Natural killer cell (primary cell): Measurements from ENCODE around the gene DNAJC18. TPM values are rescaled to one million over a fixed set of nuclear protein-coding genes. Genes with fewer than 3 reads are reported as not detected.

Experiments used
- ATAC-seq, 3 donors: fragments of 150-1000 bp in 2 of 3; fragments of 200-7000 bp in 1 of 3; cut with Tn5 transposase; 1 replicate in 1 of 3; 2 replicates in 2 of 3; pipeline ENCODE4 v1.10.0; 2021; ENCODE audit warnings: mild to moderate bottlenecking in 2 of 3, moderate library complexity in 2 of 3
- DNase-seq, 2 donors: peaks; one replicate each; pipeline versions ENCODE4 v3.0.0 to v3.0.0-alpha.2; 2013 to 2021; ENCODE audit warnings: mixed read lengths in 1 of 2
- H3K27ac ChIP-seq: one replicate; pipeline ENCODE4 v1.5.1; 2013; ENCODE audit warnings: mild to moderate bottlenecking, low read length
- H3K27me3 ChIP-seq: one replicate; pipeline ENCODE4 v1.6.1; 2013; ENCODE audit warnings: low read length; ENCODE audit not compliant: control insufficient read depth, insufficient read depth
- H3K36me3 ChIP-seq: one replicate; pipeline ENCODE4 v1.6.1; 2013; ENCODE audit warnings: low read length; ENCODE audit not compliant: control insufficient read depth, insufficient read depth
- H3K4me1 ChIP-seq: one replicate; pipeline ENCODE4 v1.6.1; 2013; ENCODE audit warnings: low read length; ENCODE audit not compliant: control insufficient read depth, insufficient read depth
- H3K4me3 ChIP-seq: one replicate; pipeline ENCODE4 v1.5.1; 2013; ENCODE audit warnings: low read length
- H3K9me3 ChIP-seq: one replicate; pipeline ENCODE4 v1.6.1; 2013; ENCODE audit warnings: low read length; ENCODE audit not compliant: control insufficient read depth, insufficient read depth
- H3K27ac Mint-ChIP-seq, 2 donors: one replicate each; pipeline ENCODE4 v1.8.0; 2022; ENCODE audit warnings: mild to moderate bottlenecking in 2 of 2, mixed read lengths in 2 of 2, moderate library complexity in 1 of 2
- H3K27me3 Mint-ChIP-seq, 2 donors: one replicate each; pipeline ENCODE4 v1.8.0; 2022; ENCODE audit warnings: low read depth in 2 of 2, mixed read lengths in 2 of 2
- H3K36me3 Mint-ChIP-seq: one replicate; pipeline ENCODE4 v1.8.0; 2022; ENCODE audit warnings: mixed read lengths
- H3K4me1 Mint-ChIP-seq, 2 donors: one replicate each; pipeline ENCODE4 v1.8.0; 2022; ENCODE audit warnings: mixed read lengths in 2 of 2
- H3K4me3 Mint-ChIP-seq: one replicate; pipeline ENCODE4 v1.8.0; 2022; ENCODE audit warnings: mild to moderate bottlenecking, moderate library complexity, mixed read lengths
- H3K9me3 Mint-ChIP-seq, 2 donors: one replicate each; pipeline ENCODE4 v1.8.0; 2022; ENCODE audit warnings: mixed read lengths in 2 of 2
- CTCF ChIP-seq: fragments of 200-600 bp; IDR thresholded peaks from one replicate; pipeline ENCODE4 v1.8.0; 2022; ENCODE audit warnings: antibody characterized with exemption
- WGBS: methylation state at CpG from one replicate; pipeline ENCODE4 v1.1.7; 2013; ENCODE audit warnings: missing lambda C conversion rate; ENCODE audit not compliant: insufficient coverage; 5-methylcytosine and 5-hydroxymethylcytosine counted together
- intact Hi-C: fragments of 100-400 bp; cut with micrococcal nuclease; formaldehyde crosslinking; loops from one replicate; pipeline ENCODE4 v1.14.2; 2022
- total RNA-seq, 4 donors: library from RNA; stranded (reverse); fragments of 120-200 nt in 1 of 4; gene quantifications; one replicate each; pipeline versions ENCODE4 v1.2.3 to v1.2.4, GENCODE V29; 2013 to 2022

The DNAJC18 gene
- total RNA-seq, 3 donors from 2014 or later (not counting 1 experiment from before 2014, with no cell fraction given) = 2.9 to 4.9 (median 3.6) TPM

GRCh38 chr5:139456776-139457175, 17.5 kb upstream of the DNAJC18 start:
- no peak overlapping the region for H3K4me3 Mint-ChIP-seq
- H3K27me3 ChIP-seq = no peaks in the 10 kb centered on the region
- DNase-seq = no peak
- no peaks in the 10 kb centered on the region for H3K36me3 Mint-ChIP-seq
- intact Hi-C loops = loop anchor here (5.0 to 10.0 kb wide), 2 partner anchors 54 to 258 kb away; partner anchors contain the start of gene SPATA24
- H3K4me1 Mint-ChIP-seq = peaks cover 33 to 65% of the 10 kb centered on the region in 2 donors
- H3K27ac ChIP-seq = no peak overlapping the region
- no peaks in the 10 kb centered on the region for H3K9me3 Mint-ChIP-seq
- H3K4me3 ChIP-seq = no peak overlapping the region
- no peak for ATAC-seq
- no peaks in the 10 kb centered on the region for H3K27me3 Mint-ChIP-seq
- TF ChIP-seq CTCF = no peak
- H3K36me3 ChIP-seq = no peaks in the 10 kb centered on the region
- H3K9me3 ChIP-seq = no peaks in the 10 kb centered on the region
- peak overlapping the region; percentile 57 to 92 for H3K27ac Mint-ChIP-seq
- H3K4me1 ChIP-seq = peaks cover 60% of the 10 kb centered on the region
- WGBS = 97% methylated on average over 12 of the region's 12 CpGs

- TF ChIP-seq CTCF = no peak
- H3K9me3 Mint-ChIP-seq = no peaks in the 10 kb centered on the region
- H3K27ac Mint-ChIP-seq = peak overlapping the region; percentile 77 to 87
- no peaks in the 10 kb centered on the region for H3K36me3 Mint-ChIP-seq
- no peak for ATAC-seq
- H3K27me3 ChIP-seq = no peaks in the 10 kb centered on the region
- WGBS = 70% methylated on average over 10 of the region's 11 CpGs
- no peak overlapping the region for H3K4me3 ChIP-seq
- no peak for DNase-seq
- no peak overlapping the region for H3K4me3 Mint-ChIP-seq
- peaks cover 67% of the 10 kb centered on the region for H3K4me1 ChIP-seq
- no peaks in the 10 kb centered on the region for H3K9me3 ChIP-seq
- H3K27me3 Mint-ChIP-seq = no peaks in the 10 kb centered on the region
- intact Hi-C loops = loop anchor here (5.0 to 10.0 kb wide), 2 partner anchors 52 to 260 kb away; partner anchors contain the start of gene SPATA24
- peaks cover 27 to 54% of the 10 kb centered on the region in 2 donors for H3K4me1 Mint-ChIP-seq
- H3K36me3 ChIP-seq = no peaks in the 10 kb centered on the region
- peak overlapping the region; percentile 30 for H3K27ac ChIP-seq
These were observed 15.4 kb upstream of the DNAJC18 start for GRCh38 chr5:139454568-139455290.

DNA sequence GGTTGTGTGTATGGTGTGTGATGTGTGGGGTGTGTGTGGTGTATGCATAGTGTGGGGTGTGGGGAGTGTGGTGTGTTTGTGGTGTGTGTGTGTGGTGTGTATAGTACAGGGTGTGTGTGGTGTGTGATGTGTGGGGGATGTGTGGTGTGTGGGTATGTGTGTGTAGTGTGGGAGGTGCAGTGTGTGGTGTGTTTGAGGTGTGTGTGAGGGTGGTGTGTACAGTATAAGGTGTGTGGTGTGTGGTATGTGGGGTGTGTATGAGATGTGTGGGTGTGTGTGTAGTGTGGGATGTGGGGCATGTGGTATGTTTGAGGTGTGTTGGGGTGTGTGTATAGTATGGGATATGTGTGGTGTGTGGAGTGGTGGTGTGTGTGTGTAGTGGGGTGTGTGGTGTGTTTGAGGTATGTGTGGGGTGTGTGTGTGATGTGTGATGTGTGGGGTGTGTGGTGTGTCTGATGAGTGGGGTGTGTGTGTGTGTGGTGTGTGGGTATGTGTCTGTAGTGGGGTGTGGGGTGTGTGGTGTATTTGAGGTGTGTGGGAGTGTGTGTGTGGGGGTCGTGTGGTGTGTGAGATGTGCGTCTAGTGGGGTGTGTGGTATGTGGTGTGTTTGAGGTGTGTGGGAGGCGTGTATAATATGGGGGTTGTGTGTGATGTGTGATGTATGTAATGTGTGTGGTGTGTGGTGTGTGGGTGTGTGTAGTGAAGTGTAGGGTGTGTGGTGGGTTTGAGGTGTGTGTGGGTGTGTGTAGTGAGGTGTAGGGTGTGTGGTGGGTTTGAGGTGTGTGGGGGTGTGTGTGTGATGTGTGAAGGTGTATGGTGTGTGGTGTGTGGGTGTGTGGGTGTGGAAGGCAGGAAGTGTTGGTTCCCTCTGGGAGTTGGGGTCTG, 14.6 kb upstream of the DNAJC18 start:
- no peaks in the 10 kb centered on the region for H3K36me3 Mint-ChIP-seq
- TF ChIP-seq CTCF = no peak
- peak overlapping the region; percentile 77 to 87 for H3K27ac Mint-ChIP-seq
- H3K9me3 Mint-ChIP-seq = no peaks in the 10 kb centered on the region
- H3K4me1 Mint-ChIP-seq = peaks cover 20 to 48% of the 10 kb centered on the region in 2 donors
- H3K4me3 Mint-ChIP-seq = peak overlapping the region; percentile 10
- peak; percentile 66 to 68 for DNase-seq
- no peaks in the 10 kb centered on the region for H3K27me3 Mint-ChIP-seq
- no peaks in the 10 kb centered on the region for H3K27me3 ChIP-seq
- no peaks in the 10 kb centered on the region for H3K9me3 ChIP-seq
- peak overlapping the region; percentile 30 for H3K27ac ChIP-seq
- H3K4me3 ChIP-seq = no peak overlapping the region
- WGBS = 24% methylated on average over 3 of the region's 3 CpGs
- H3K4me1 ChIP-seq = peaks cover 59% of the 10 kb centered on the region
- intact Hi-C loops = loop anchor here (10.0 kb wide), 1 partner anchor 261 kb away; no protein-coding TSS in a partner anchor
- no peaks in the 10 kb centered on the region for H3K36me3 ChIP-seq
- ATAC-seq = peak; percentile 28 to 53 (median 50)
